Measurements from ENCODE around the gene ARHGAP42.

The ARHGAP42 gene

DNA sequence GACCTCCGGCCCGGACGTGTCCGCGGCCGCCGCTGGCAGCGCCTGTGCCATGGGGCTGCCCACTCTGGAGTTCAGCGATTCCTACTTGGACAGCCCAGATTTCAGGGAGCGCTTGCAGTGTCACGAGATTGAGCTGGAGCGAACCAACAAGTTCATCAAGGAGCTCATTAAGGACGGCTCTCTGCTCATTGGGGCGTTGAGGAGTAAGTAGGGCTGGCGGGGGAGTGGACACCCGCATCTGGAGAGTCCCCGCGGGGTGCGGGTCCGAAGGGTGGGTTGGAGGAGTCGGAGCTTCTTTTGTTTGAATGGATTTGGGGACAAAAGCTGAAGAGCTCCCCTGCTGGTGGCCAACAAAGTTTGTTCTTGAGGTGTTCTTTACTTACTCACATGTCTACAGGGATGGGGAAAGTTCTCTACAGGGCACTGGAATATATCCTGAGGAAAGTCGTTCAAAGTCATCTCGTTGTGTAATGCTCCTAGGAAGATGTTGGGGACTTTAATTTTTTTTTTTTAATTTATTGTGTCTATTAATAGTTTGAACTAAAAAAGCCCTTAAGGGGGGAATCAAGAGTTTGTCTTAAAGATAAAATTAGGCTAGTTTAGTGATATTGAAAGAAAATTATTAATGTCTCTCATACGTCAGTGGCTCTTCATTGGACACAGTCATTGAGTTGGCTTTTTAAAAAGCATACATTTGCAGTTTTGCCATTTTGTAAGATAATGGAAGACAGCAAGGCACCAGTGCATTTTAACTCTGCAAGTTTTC lies 725 bp downstream of the ARHGAP42 start:
- DNase-seq (ENCODE audit: low spot score), result peak; percentile 79
- H3K27ac ChIP-seq, result peak overlapping the region; percentile 66 to 87
- peak overlapping the region; percentile 83 for H3K4me3 ChIP-seq
- peak; percentile 44 for TF ChIP-seq CTCF (IDR thresholded peaks at IDR 0.05)

- no peak for DNase-seq (ENCODE audit: low spot score)
- TF ChIP-seq CTCF (IDR thresholded peaks at IDR 0.05), result no peak
- Histone ChIP-seq H3K27ac (no peak overlapping the region), H3K4me3 (peak overlapping the region; percentile 83)
These were observed 2.1 kb downstream of the ARHGAP42 start for GRCh38 chr11:100689141-100689540.

- no peak for TF ChIP-seq CTCF (IDR thresholded peaks at IDR 0.05)
- Histone ChIP-seq H3K4me3 (no peak overlapping the region), H3K27ac (no peak overlapping the region)
- no peak for DNase-seq (ENCODE audit: low spot score)
These were observed 5.0 kb downstream of the ARHGAP42 start for GRCh38 chr11:100691896-100692653.

DNA sequence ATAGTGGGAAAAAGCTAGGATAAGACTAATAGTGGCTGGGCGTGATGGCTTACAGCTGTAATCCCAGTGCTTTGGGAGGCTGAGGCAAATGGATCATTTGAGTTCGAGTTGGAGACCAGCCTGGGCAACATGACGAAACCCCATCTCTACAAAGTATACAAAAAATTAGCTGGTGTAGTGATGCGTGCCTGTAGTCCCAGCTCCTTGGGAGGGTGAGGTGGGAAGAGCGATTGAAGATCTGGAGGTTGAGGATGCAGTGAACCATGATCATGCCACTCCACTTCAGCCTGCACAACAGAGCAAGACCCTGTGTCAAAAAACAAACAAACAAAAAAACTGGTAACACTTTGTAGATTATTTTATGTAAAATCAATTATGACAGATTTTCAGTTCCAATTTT lies 8.8 kb downstream of the ARHGAP42 start:
- no peak for DNase-seq (ENCODE audit: low spot score)
- Histone ChIP-seq H3K27ac (no peak overlapping the region), H3K4me3 (no peak overlapping the region)
- TF ChIP-seq CTCF (IDR thresholded peaks at IDR 0.05), result no peak

DNA sequence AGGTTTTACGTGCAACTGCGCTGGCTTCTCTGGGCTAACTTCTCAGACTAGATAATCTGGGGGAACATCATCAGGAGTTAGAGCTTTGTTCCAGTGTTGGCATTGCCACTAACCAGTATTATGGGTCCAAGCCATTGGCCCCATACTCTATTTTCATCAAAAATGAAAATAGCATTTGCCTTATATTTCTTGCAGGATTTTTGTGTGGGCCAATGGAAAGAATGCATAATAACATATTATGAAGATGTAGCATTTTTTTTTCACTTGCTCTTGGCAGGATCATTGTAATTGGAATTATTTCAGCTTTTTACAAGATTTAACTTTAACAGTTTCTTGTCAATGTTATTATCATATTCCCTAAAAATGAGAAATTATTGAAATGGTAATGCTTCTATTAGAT lies 16.1 kb downstream of the ARHGAP42 start:
- H3K4me3 ChIP-seq, result no peak overlapping the region
- no peak for TF ChIP-seq CTCF (IDR thresholded peaks at IDR 0.05)
- no peak overlapping the region for H3K27ac ChIP-seq
- DNase-seq (ENCODE audit: low spot score), result no peak

DNA sequence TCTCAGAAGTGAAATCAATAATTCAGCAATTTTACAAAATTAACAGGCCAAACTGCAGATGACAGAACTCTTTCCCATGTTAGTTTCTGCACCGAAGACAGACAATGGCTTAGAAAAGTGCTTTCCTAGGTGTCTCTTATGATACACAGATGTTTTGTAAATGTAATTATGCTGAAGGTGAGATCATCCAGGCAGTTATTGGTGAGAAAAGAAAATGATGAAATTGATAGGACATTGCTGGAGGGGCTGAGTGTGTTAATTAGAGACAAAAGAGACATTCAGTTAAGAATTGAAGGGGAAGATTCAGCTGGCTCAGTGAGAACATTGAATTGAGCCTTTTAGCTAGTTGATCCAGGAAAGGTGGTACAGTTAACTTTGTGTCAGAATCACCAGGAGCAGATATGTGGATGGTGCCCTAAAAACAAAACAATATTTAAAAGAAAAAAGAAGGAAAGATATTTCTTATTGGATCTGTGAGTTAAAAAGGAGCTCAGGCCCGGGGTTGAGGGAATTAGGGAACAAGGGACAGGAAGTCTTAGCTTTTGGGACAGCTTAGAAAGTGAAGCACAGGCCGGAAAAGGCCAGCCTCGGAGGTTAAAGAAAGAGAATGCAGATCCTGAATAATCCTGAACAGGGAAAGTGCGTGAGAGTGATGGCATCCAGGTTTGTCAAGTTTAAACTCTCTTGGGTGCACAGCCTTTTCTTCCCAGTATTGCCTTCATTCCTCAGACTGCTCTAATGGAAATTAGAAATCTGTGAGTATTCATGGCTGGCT lies 16.9 kb downstream of the ARHGAP42 start:
- no peak for DNase-seq (ENCODE audit: low spot score)
- H3K27ac ChIP-seq, result no peak overlapping the region
- no peak for TF ChIP-seq CTCF (IDR thresholded peaks at IDR 0.05)
- H3K4me3 ChIP-seq, result no peak overlapping the region
